Activated CD4-positive, alpha-beta T cell treated with anti-CD3 and anti-CD28 coated beads, Interleukin-2, Interleukin-6, amounts not matched to agents 100 ng/mL and 50 ng/mL, durations not matched to agents 16 hours and 8 hours (primary cell): ENCODE results near the gene IFT172.
"Not testable (repeated sequence)": the region's sequence is repeated elsewhere in the genome, so short reads cannot be mapped to it uniquely, and the experiment has no call there.

Experiments used
- DNase-seq: peaks from one replicate; pipeline ENCODE4 v3.0.0-alpha.2; 2020

IFT172 gene

GRCh38 chr2:27489498-27490397 lies at the start of gene IFT172:
IFT172 (minus strand) TSS chr2:27489743; CDS start chr2:27489653, 90 bp downstream.
- DNase-seq = peak; percentile 99

- not testable (repeated sequence) for DNase-seq
Measured at GRCh38 chr2:27538839-27539450, 49.4 kb upstream of the IFT172 start.

GRCh38 chr2:27537287-27537686 lies 47.7 kb upstream of the IFT172 start:
- DNase-seq = no peak

- DNase-seq = no peak
Measured at GRCh38 chr2:27531983-27532382, 42.4 kb upstream of the IFT172 start.

- DNase-seq = no peak
Measured at GRCh38 chr2:27527182-27527581, 37.6 kb upstream of the IFT172 start.

GRCh38 chr2:27522400-27522945 lies 32.9 kb upstream of the IFT172 start:
- no peak for DNase-seq

GRCh38 chr2:27520316-27520715 lies 30.8 kb upstream of the IFT172 start:
- no peak for DNase-seq

- no peak for DNase-seq
Measured at GRCh38 chr2:27518782-27519113, 29.2 kb upstream of the IFT172 start.

GRCh38 chr2:27518113-27518781 lies 28.7 kb upstream of the IFT172 start:
- DNase-seq = no peak

- DNase-seq = no peak
Measured at GRCh38 chr2:27509326-27509725, 19.8 kb upstream of the IFT172 start.

- DNase-seq = no peak
Measured at GRCh38 chr2:27507293-27507692, 17.8 kb upstream of the IFT172 start.

- DNase-seq = no peak
Measured at GRCh38 chr2:27506587-27506986, 17.0 kb upstream of the IFT172 start.

- DNase-seq = no peak
Measured at GRCh38 chr2:27502142-27502541, 12.6 kb upstream of the IFT172 start.

GRCh38 chr2:27501042-27501441 lies 11.5 kb upstream of the IFT172 start:
- no peak for DNase-seq

- DNase-seq = no peak
Measured at GRCh38 chr2:27498975-27499374, 9.4 kb upstream of the IFT172 start.

GRCh38 chr2:27497288-27497627 lies 7.7 kb upstream of the IFT172 start:
- no peak for DNase-seq

GRCh38 chr2:27496357-27497287 lies 7.1 kb upstream of the IFT172 start, which contains the start of gene GCKR:
GCKR (plus strand) TSS chr2:27496839; CDS start chr2:27496905, 66 bp downstream.
- DNase-seq = no peak

- DNase-seq = no peak
Measured at GRCh38 chr2:27495840-27496356, 6.4 kb upstream of the IFT172 start.

- no peak for DNase-seq
Measured at GRCh38 chr2:27494944-27495554, 5.5 kb upstream of the IFT172 start, which contains the start of gene FNDC4. FNDC4 (minus strand) TSS chr2:27495200; CDS start chr2:27494679, 521 bp downstream.

GRCh38 chr2:27494284-27494943 lies 4.9 kb upstream of the IFT172 start:
- no peak for DNase-seq

- DNase-seq = no peak
Measured at GRCh38 chr2:27493948-27494283, 4.4 kb upstream of the IFT172 start.
